ENCODE measurements around the gene RNH1. TPM values are rescaled to one million over a fixed set of nuclear protein-coding genes. Genes with fewer than 3 reads are reported as not detected.

The RNH1 gene
- total and polyA plus RNA-seq, 2 of the 8 experiments (the other 6 are each of a cell fraction or from before 2014, with no cell fraction given) = 48.7 to 49.8 TPM

GRCh38 chr11:502288-503178 lies 4.5 kb downstream of the RNH1 start:
- 93% methylated on average over 8 of the region's 10 CpGs; no CpG with 5 or more reads in 1 of the 2 experiments for WGBS, 2 experiments (ENCODE audit: extremely low coverage in 1 of 2, insufficient coverage in 1 of 2, insufficient read length in 1 of 2, insufficient replicate concordance in 2 of 2, low coverage in 1 of 2, low lambda C conversion rate in 2 of 2, missing lambda C conversion rate in 1 of 2)
- no peak for FAIRE-seq
- H3K9ac ChIP-seq (replicated peaks in 1 of 4; ENCODE audit: extremely low read depth in 1 of 4, low read depth in 3 of 4, low read length in 3 of 4) = no peak overlapping the region
- TF ChIP-seq SIRT6 (IDR thresholded peaks at IDR 0.05; ENCODE audit: low read length) (no peak), HDAC6 (IDR thresholded peaks at IDR 0.05; ENCODE audit: low read depth, low read length) (no peak), FOSL1 (IDR thresholded peaks at IDR 0.05; ENCODE audit: insufficient read depth, low read depth, low read length) (no peak), POLR2AphosphoS5 (IDR thresholded peaks at IDR 0.05; ENCODE audit: low read depth, low read length) (no peak), TAF1 (IDR thresholded peaks at IDR 0.05; ENCODE audit: low read depth, low read length) (no peak), ZNF274 (IDR thresholded peaks at IDR 0.05; ENCODE audit: borderline replicate concordance, extremely low read depth, low read length) (no peak), TBP (IDR thresholded peaks at IDR 0.05; ENCODE audit: low read depth, low read length) (no peak), ATF2 (IDR thresholded peaks at IDR 0.05; ENCODE audit: low read length) (no peak), BRCA1 (IDR thresholded peaks at IDR 0.05; ENCODE audit: low read depth, low read length) (no peak), NRF1 (IDR thresholded peaks at IDR 0.05; ENCODE audit: low read depth, low read length) (no peak), TEAD4 (IDR thresholded peaks at IDR 0.05; ENCODE audit: low read depth, low read length) (no peak)

More at GRCh38 chr11:502288-503178, 4.5 kb downstream of the RNH1 start:
- no peak overlapping the region for H2BK12ac ChIP-seq (ENCODE audit: low read depth, low read length)
- H3K56ac ChIP-seq (replicated peaks; ENCODE audit: insufficient read length, low read depth, low read length) = no peak overlapping the region
- DNase-seq (ENCODE audit: low read depth in 1 of 2, low spot score in 2 of 2) = no peak
- no peak overlapping the region for H2AFZ ChIP-seq (ENCODE audit: low read length)
- no peak overlapping the region for H2BK5ac ChIP-seq (ENCODE audit: low read depth, low read length)
- no peak overlapping the region for H2BK15ac ChIP-seq (ENCODE audit: low read length)
- H2AK5ac ChIP-seq (ENCODE audit: low read depth, low read length) = no peak overlapping the region
- H2BK120ac ChIP-seq (replicated peaks; ENCODE audit: low read depth, low read length) = no peak overlapping the region
- no peak overlapping the region for H3K14ac ChIP-seq (ENCODE audit: insufficient read length)
- peaks cover 2% of the 10 kb centered on the region for H3K79me1 ChIP-seq (ENCODE audit: low read depth, low read length)
- H3K79me2 ChIP-seq (ENCODE audit: control insufficient read depth in 1 of 2, insufficient read depth in 2 of 2, low read length in 2 of 2) = peaks cover 0 to 14% of the 10 kb centered on the region in 2 experiments; a peak in 1 of 4 replicates
- no peak overlapping the region for H2BK20ac ChIP-seq (ENCODE audit: low read length)
- H3K18ac ChIP-seq (ENCODE audit: extremely low read depth, low read length) = no peak overlapping the region
- no peak overlapping the region for H3K4me3 ChIP-seq (ENCODE audit: extremely low read depth in 1 of 4, insufficient read depth in 2 of 4, low read depth in 3 of 4, low read length in 4 of 4)
- H4K20me1 ChIP-seq (replicated peaks in 1 of 2; ENCODE audit: control insufficient read depth in 1 of 2, insufficient read depth in 2 of 2, low read length in 2 of 2) = peaks cover 2 to 5% of the 10 kb centered on the region in 2 experiments
- ChIA-PET CTCF (ENCODE audit: partially characterized antibody) (interaction anchor here (1.1 kb wide), 1 partner anchor 33 kb away, joined by 3 read pairs; no protein-coding TSS in a partner anchor), POLR2A (ENCODE audit: partially characterized antibody) (interaction anchor here (0.9 to 7.1 kb wide), 3 partner anchors 9 to 30 kb away, joined by 3 to 41 read pairs (median 3); no protein-coding TSS in a partner anchor)
- H3K4me1 ChIP-seq (replicated peaks in 1 of 4; ENCODE audit: control insufficient read depth in 3 of 4, insufficient read depth in 4 of 4, low read length in 3 of 4) = peaks cover 0 to 5% (median under 1%) of the 10 kb centered on the region in 4 experiments; a peak in 2 of 7 replicates
- no peaks in the 10 kb centered on the region for H3K27me3 ChIP-seq (replicated peaks in 1 of 4; ENCODE audit: control insufficient read depth in 3 of 4, extremely low read depth in 1 of 4, insufficient read depth in 3 of 4, low read length in 3 of 4)
- peaks cover 15 to 35% (median 22%) of the 10 kb centered on the region in 4 experiments; a peak in 7 of 8 replicates for H3K36me3 ChIP-seq (ENCODE audit: control insufficient read depth in 2 of 4, insufficient read depth in 4 of 4, low read length in 3 of 4)
- H3K23ac ChIP-seq (ENCODE audit: insufficient read length) = no peak overlapping the region
- H3K9me3 ChIP-seq (ENCODE audit: insufficient read depth in 2 of 2, low read depth in 1 of 2, low read length in 1 of 2) = peaks cover 4 to 11% of the 10 kb centered on the region in 2 experiments; a peak in 3 of 4 replicates
- H3K27ac ChIP-seq (ENCODE audit: low read depth, low read length) = no peak overlapping the region
- H4K91ac ChIP-seq (replicated peaks; ENCODE audit: insufficient read length, low read length) = no peak overlapping the region
- H3K4me2 ChIP-seq (ENCODE audit: insufficient read depth in 1 of 2, low read depth in 2 of 2, low read length in 2 of 2) = no peak overlapping the region
- H3K23me2 ChIP-seq (ENCODE audit: low read depth, low read length) = peaks cover 8% of the 10 kb centered on the region
- H4K8ac ChIP-seq (ENCODE audit: extremely low read depth, insufficient read depth, low read length) = no peak overlapping the region
- no peak overlapping the region for H3K4ac ChIP-seq (replicated peaks; ENCODE audit: insufficient read length, low read depth, low read length)
- H4K5ac ChIP-seq (ENCODE audit: insufficient read length, low read depth, low read length) = no peak overlapping the region

All from H1 (cell line).